ENCODE data around the gene MACROH2A1.

DNA sequence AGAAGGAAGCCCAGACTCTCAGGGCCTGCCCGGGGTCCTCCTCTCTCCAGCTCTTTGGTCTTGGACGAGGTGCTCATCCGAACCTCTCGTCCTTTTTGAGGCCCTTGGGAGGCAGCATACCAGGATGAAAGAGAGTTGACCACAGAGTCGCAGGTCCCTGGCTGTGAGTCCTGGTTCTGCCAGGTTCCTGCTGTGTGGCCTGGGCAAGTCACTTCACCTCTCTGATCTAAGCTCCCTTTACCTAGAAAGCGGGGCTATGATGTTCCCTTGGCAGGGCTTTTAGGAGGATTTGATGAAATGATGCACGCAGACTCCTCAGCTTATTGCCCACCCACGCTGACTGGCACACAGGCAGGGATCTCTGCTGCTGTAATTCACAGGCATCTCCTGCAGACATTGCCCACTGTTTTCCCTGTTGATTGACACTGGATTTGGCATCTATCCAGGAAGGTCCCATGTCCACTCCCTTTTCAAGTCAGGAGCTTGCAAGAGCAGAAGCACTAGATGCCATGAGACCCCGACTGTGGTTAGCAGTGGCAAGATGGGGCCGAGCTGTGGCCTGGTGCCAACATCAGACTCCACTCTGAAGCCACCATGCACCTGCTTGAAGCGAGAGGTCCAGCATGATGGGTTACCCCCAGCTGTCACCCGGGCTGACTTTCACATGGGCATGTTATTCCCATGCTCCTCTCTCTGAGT lies 71.5 kb downstream of the MACROH2A1 start:
- TF ChIP-seq, protein P1, sequence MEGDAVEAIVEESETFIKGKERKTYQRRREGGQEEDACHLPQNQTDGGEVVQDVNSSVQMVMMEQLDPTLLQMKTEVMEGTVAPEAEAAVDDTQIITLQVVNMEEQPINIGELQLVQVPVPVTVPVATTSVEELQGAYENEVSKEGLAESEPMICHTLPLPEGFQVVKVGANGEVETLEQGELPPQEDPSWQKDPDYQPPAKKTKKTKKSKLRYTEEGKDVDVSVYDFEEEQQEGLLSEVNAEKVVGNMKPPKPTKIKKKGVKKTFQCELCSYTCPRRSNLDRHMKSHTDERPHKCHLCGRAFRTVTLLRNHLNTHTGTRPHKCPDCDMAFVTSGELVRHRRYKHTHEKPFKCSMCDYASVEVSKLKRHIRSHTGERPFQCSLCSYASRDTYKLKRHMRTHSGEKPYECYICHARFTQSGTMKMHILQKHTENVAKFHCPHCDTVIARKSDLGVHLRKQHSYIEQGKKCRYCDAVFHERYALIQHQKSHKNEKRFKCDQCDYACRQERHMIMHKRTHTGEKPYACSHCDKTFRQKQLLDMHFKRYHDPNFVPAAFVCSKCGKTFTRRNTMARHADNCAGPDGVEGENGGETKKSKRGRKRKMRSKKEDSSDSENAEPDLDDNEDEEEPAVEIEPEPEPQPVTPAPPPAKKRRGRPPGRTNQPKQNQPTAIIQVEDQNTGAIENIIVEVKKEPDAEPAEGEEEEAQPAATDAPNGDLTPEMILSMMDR (IDR thresholded peaks at IDR 0.05; ENCODE audit: low read depth, low read length) = no peak
- TF ChIP-seq POLR2A (IDR thresholded peaks at IDR 0.05; ENCODE audit: extremely low read depth, insufficient read length) (no peak), MAX (IDR thresholded peaks at IDR 0.05; ENCODE audit: low read depth, low read length) (no peak), MYC (IDR thresholded peaks at IDR 0.05; ENCODE audit: low read depth, low read length) (no peak)

Measured in NB4 (cell line).